GM21447 (cell line): ENCODE data around the gene HNF4A.

Experiments
- ATAC-seq: cut with Tn5 transposase; IDR thresholded peaks from one replicate; pipeline ENCODE4 v1.9.1; 2021; ENCODE audit not compliant: unreplicated experiment

The HNF4A gene

GRCh38 chr20:44423480-44423879 lies 68.0 kb downstream of the HNF4A start:
- ATAC-seq: no peak

- no peak for ATAC-seq
Measured at GRCh38 chr20:44424039-44424495, 68.6 kb downstream of the HNF4A start.

DNA sequence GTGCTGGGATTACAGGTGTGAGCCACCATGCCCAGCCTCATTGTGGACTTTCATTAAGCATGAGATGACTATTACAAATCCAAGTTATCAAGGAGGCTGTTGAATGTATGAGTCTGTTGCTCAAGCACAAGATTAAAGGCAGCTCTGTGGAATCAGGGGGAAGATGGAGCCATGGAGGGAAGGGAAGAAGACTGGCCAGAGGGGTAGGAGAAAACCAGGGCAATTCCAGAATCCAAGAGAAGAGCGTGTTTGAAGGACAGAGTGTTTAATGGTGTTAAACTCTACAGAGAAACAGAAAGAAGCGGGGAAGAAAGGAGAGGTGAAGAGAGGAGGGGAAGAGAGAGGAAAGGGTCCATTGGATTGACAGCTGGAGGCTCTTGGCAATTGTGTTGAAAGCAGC lies 70.4 kb downstream of the HNF4A start:
- ATAC-seq: no peak

GRCh38 chr20:44426879-44427790 lies 71.6 kb downstream of the HNF4A start:
- no peak for ATAC-seq

- ATAC-seq: no peak
Measured at GRCh38 chr20:44427804-44428173, 72.3 kb downstream of the HNF4A start.

DNA sequence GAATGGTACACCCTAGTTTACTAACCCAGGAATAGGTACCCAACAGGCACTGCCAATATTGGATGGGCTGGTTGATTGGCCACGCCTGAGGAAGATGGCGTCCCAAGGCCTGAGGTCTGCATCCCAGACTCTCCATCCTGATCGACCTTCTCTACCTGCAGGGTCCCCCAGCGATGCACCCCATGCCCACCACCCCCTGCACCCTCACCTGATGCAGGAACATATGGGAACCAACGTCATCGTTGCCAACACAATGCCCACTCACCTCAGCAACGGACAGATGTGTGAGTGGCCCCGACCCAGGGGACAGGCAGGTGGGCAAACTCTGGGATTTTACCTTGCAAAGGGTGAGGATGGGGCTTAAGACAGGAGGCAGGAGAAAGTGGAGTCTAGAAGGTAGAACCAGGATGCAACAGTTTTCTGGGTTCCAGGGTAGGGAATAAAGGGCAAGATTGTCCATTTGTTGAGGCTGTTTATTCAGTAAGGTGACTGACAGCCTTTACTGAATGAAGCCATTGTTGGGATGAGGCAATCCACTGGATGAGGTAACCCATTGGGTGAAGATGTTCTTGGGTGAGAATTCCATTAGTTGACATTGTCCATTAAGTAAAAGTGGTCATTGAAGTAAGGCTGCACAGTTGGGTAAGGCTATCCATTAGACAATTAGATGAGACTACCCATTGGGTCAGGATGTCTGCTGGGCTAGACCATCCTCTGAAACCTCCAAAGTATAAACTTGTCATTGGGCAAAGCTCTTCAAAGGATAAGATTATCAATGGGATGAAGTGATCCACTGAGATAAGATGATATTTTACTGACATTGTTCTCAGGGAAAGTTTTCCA lies 72.9 kb downstream of the HNF4A start:
- no peak for ATAC-seq

DNA sequence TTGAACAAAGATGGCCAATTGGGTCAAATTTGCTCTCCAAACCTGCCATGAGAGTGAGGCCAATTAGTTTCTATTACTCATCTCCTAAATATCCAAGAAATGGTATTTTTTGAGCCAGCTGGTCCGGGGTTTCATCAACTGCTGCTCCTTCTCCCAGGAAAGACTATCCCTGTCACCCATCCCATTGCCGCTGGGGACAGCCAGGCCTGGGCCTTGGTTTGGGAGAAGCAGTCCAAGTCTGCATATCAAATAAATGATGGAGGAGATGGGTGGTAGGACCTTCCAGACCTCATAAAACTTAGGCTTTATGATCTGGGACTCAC lies 73.5 kb downstream of the HNF4A start:
- no peak for ATAC-seq

GRCh38 chr20:44429419-44430269 lies 74.1 kb downstream of the HNF4A start:
- no peak for ATAC-seq

DNA sequence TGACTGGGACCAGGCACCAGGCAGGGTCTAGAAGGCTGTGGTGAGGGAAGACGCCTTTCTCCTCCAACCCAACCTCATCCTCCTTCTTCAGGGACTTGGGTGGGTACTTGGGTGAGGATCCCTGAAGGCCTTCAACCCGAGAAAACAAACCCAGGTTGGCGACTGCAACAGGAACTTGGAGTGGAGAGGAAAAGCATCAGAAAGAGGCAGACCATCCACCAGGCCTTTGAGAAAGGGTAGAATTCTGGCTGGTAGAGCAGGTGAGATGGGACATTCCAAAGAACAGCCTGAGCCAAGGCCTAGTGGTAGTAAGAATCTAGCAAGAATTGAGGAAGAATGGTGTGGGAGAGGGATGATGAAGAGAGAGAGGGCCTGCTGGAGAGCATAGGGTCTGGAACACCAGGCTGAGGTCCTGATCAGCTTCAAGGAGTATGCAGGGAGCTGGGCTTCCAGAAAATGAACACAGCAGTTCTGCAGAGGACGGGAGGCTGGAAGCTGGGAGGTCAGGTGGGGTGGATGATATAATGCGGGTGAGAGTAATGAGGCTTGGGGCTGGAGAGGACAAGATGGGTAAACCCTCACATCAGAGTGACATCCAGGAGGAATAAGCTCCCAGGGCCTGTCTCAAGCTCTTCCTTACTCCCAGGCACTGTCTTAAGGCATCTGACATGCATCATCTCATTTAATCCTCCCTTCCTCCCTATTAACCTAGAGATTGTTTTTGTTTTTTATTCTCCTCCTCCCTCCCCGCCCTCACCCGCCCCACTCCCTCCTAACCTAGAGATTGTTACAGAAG lies 75.0 kb downstream of the HNF4A start:
- ATAC-seq: no peak

DNA sequence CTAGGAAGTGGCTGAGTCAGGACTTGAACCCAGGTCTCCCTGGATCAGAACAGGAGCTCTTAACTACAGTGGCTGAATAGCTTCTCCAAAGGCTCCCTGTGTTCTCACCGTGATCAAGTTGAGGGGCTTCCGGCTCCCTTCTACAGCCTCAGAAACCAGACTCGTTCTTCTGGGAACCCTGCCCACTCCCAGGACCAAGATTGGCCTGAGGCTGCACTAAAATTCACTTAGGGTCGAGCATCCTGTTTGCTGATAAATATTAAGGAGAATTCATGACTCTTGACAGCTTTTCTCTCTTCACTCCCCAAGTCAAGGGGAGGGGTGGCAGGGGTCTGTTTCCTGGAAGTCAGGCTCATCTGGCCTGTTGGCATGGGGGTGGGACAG lies 75.6 kb downstream of the HNF4A start:
- no peak for ATAC-seq

DNA sequence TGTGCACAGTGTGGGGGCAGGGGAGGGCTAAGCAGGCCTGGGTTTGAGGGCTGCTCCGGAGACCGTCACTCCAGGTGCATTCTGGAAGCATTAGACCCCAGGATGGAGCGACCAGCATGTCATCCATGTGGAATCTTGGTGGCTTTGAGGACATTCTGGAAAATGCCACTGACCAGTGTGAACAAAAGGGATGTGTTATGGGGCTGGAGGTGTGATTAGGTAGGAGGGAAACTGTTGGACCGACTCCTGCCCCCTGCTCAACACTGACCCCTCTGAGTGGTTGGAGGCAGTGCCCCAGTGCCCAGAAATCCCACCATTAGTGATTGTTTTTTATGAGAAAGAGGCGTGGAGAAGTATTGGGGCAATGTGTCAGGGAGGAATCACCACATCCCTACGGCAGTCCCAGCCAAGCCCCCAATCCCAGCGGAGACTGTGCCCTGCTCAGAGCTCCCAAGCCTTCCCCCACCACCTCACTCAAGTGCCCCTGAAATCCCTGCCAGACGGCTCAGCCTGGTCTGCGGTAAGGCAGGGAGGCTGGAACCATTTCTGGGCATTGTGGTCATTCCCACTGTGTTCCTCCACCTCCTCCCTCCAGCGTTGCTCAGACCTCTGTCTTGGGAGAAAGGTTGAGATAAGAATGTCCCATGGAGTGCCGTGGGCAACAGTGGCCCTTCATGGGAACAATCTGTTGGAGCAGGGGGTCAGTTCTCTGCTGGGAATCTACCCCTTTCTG lies 76.2 kb downstream of the HNF4A start:
- no peak for ATAC-seq

GRCh38 chr20:44432618-44433577 lies 77.4 kb downstream of the HNF4A start:
- no peak for ATAC-seq

DNA sequence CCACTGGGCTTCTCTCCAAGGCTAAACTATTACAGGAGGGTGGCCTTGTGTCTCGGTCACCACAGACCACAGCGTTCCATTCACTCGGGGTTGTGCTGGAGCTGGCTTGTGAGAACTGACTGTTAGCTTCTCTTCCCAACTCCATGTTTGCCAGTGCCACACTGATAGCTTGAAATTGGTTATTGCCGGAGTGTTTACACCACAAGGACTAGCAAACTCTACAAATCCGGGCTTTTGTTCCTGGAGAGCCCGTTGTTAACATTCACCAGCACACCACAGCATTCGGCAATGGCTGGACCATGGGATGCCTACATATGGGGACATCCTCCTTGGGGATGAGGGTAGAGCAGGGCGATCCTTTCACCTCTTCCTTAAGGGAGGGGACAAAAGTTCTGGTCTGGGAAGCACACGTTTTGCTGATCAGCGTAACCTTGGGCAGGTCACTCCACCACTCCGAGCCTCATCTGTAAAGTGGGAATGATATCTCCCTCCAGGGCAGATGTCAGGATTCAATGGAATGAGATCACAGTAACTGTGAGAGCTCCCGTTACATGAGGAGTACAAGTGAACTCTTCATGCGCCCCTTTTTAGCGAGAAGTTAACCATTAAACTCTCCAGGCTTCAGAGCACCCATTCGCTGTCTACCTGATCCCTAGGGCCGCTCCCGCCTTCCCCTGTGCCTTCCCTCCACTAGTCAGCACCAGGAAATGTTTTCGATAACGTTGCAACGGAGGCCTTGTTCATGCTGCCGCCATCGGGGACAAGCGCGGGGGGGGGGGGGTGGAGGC lies 78.4 kb downstream of the HNF4A start:
- no peak for ATAC-seq

DNA sequence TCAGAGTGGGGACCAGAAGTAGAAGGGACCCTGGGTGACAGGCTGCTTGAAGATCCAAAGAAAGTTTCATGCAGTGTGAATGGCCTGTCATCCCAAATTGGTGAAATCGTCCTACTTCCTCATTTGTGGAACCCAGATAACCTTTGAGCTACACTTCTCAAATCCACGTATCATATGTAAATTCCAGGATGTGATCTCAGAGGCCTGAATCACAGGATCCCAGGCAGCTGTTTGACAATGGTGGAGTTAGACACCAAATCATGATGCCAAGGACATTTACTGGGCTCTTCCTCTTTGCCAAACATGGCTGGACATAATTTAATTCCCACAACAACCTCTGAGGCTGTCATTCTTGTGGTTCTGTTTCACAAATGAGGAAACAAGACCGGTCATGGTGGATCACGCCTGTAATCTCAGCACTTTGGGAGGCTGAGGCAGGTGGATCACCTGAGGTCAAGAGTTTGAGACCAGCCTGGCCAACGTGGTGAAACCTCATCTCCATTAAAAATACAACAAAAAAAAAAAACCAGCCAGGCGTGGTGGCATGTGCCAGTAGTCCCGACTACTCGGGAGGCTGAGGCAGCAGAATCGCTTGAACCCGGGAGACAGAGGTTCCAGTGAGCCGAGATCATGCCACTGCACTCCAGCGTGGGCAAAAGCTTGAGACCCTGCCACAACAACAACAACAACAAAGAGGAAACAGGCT lies 80.3 kb downstream of the HNF4A start:
- ATAC-seq: no peak

GRCh38 chr20:44436393-44436792 lies 80.9 kb downstream of the HNF4A start:
- ATAC-seq: no peak

DNA sequence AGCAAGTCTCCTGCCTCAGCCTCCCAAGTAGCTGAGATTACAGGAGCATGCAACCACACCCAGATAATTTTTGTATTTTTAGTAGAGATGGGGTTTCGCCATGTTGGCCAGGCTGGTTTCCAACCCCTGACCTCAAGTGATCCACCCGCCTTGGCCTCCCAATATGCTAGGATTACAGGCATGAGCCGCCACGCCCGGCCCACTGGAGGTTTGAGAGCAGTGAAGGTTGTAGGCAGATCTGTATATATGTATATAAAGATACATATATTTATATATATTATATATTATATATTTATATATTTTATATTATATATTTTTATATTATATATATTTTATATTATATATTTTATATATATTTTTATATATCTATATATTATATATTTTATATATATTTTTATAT lies 82.0 kb downstream of the HNF4A start:
- no peak for ATAC-seq

DNA sequence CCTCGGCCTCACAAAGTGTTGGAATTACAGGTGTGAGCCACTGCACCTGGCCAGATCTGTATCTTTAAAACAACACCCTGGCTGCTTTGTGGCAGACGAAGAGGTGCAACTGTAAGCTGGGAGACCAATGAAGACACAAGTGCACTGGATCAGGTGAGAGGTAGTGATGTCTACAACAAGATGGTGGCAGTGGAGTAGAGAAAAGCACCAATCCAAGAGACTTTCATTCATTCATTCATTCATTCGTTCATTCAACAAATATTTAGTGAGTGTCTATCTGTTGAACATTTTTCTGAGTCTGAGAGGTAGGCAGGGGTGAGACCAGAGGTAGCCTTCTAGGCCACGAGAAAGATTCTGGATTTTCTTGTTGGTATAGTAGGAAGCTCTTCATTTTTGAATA lies 83.3 kb downstream of the HNF4A start:
- no peak for ATAC-seq
